GM12865 (cell line): ENCODE data around the gene PFDN1.

ENCODE experiments used
- DNase-seq: peaks from one replicate; pipeline ENCODE4 v3.0.0; 2010; ENCODE audit warnings: low read depth
- H3K4me3 ChIP-seq: 2 replicates; pipeline ENCODE4 v1.5.1; 2011; ENCODE audit warnings: mild to moderate bottlenecking, low read depth, low read length, control low read depth
- TF ChIP-seq, protein P1 (sequence below): IDR thresholded peaks from 2 replicates; pipeline ENCODE4 v1.5.1; 2011; ENCODE audit warnings: low read length, control low read depth, low read depth, inconsistent platforms; ENCODE audit not compliant: insufficient read depth; ENCODE audit errors: missing control alignments

PFDN1 gene

GRCh38 chr5:140249536-140249935 is 53.4 kb downstream of the PFDN1 start:
- TF ChIP-seq, protein P1, sequence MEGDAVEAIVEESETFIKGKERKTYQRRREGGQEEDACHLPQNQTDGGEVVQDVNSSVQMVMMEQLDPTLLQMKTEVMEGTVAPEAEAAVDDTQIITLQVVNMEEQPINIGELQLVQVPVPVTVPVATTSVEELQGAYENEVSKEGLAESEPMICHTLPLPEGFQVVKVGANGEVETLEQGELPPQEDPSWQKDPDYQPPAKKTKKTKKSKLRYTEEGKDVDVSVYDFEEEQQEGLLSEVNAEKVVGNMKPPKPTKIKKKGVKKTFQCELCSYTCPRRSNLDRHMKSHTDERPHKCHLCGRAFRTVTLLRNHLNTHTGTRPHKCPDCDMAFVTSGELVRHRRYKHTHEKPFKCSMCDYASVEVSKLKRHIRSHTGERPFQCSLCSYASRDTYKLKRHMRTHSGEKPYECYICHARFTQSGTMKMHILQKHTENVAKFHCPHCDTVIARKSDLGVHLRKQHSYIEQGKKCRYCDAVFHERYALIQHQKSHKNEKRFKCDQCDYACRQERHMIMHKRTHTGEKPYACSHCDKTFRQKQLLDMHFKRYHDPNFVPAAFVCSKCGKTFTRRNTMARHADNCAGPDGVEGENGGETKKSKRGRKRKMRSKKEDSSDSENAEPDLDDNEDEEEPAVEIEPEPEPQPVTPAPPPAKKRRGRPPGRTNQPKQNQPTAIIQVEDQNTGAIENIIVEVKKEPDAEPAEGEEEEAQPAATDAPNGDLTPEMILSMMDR: no peak
- DNase-seq: no peak
- H3K4me3 ChIP-seq: no peak overlapping the region

DNA sequence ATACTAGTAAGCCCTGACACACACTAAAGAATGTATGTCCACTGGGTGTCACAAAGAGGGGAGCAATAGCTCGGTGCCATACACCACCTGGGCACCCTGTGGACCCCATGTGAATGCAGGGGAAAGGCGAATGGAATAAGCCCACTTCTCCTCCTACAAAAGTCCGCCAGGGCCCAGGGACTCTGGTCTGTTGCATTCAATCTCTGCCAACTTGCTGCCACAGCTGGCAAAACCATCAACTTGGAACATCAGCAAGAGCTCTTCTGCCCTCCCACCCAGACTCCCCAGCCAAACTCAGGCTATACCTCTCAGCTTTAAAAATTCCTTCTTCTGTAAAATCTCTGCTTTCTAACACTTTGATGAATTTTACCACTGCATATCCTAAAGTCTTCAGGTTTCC is 54.5 kb downstream of the PFDN1 start:
- no peak overlapping the region for H3K4me3 ChIP-seq
- no peak for DNase-seq
- TF ChIP-seq, protein P1: no peak

DNA sequence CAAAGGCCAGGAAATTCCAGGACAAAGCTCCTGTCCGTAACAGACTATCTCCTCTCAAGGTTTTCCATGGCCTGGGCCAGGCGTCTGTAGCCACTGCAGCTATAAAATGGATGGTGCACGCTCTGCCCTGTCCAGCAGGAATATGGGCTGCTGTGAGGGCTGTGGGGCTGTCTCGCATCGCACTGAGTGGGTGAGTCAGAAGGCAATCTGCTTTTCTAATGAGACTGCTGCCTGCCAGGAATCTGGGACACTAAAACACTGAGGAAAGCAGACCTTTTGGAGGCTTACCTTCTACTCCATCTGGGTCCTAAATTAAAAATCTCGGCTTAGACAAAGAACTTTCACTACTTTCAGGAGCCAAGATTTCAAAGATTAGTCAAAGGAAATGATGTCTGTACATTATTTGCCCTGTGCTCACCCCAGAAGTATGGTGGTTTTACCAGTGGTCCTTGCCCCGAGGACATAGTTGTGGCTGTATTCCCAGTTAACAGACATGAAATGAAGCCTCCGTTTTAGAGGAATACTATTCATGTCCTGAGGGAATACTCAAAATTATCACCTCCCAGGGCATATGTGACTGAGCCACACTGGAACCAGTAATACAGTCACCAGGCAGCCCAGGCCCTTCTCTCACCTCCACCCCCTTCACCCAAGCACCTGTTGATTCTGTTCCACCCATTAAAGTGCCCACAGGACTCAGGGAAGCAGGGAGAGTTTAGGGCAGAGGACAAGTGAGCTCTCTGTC is 56.4 kb downstream of the PFDN1 start:
- no peak overlapping the region for H3K4me3 ChIP-seq
- DNase-seq: no peak
- TF ChIP-seq, protein P1: no peak

DNA sequence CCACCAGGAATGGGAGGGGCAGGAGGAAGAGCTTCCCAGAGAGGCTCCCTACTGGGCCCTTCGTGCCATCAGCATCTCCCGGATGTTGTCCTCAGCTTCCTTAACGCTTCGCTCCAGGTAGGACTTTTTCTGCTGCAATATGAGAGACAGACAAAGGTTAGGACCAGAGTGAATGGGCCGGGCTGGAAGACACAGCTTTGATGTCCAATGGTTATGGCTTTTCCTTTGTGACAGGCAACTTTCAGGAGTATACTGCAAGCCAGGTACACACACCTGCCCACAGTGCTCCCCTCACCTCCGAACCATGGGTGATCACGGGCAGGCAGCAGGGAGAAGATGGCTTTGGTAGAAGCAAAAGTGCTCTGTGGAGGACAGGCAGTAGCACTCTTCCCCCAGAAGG is 57.0 kb downstream of the PFDN1 start:
- TF ChIP-seq, protein P1: no peak
- DNase-seq: no peak
- no peak overlapping the region for H3K4me3 ChIP-seq

- H3K4me3 ChIP-seq: no peak overlapping the region
- DNase-seq: no peak
- TF ChIP-seq, protein P1: no peak
Observed at GRCh38 chr5:140245341-140245740, 57.6 kb downstream of the PFDN1 start.

- TF ChIP-seq, protein P1: peak; percentile 79
- DNase-seq: peak; percentile 91
- H3K4me3 ChIP-seq: no peak overlapping the region
Observed at GRCh38 chr5:140244525-140245025, 58.3 kb downstream of the PFDN1 start.

DNA sequence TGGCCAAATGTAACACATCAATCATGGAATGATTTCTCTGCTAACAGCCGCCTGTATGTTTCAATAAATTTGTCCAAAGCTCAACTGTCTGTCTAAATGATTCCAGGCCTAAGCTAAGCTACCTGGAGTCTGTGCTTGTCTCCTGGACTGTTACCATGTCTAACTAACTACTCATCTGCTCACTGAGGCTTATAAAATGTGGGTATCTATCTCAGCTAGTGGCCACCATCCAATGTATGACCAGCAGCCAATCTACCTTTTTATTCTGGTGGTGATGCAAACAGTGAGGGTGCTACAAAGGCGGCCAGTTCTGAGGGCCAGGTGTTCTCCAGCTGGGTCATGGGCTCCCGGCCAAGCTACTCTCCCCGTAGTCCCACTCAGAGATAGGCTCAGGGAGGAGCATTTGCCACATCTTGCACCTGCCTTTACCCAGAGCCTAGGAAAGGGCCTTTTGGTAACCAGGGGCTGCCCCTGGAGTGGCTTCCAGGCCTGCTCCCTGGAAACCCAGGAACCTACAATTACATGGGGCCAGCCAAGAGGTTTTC is 59.1 kb downstream of the PFDN1 start:
- no peak for DNase-seq
- TF ChIP-seq, protein P1: no peak
- no peak overlapping the region for H3K4me3 ChIP-seq
